Activated CD8-positive, alpha-beta memory T cell treated with anti-CD3 and anti-CD28 coated beads, Interleukin-2, amount 50 U/mL, for 24 hours (primary cell): ENCODE measurements around the gene FHL5.
"Not testable (repeated sequence)": the region's sequence is repeated elsewhere in the genome, so short reads cannot be mapped to it uniquely, and the experiment has no call there.

Experiments used
- DNase-seq: peaks from one replicate; pipeline ENCODE4 v3.0.0-alpha.2; 2020; ENCODE audit errors: extremely low read depth

Gene FHL5

DNA sequence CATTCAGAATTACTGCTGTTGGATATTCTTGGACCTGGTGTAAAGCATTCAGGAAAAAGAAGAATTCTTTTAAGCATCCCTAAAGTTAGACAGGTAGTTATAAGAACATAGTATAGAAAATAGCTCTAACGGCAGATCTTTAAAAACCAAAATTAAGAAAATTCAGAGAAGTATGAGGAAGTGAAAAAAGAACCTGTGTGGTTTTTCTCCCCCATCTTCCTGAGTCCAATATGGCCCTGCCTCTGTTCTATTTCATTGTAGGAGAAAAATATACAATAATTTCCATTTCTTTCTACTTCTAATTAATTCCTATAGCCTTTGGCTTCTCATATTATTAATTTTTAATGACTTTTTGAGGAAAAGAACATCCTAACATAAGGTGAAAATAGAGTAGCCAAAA, 47.1 kb downstream of the FHL5 start:
- DNase-seq: no peak

GRCh38 chr6:96611342-96611991, 48.5 kb downstream of the FHL5 start:
- no peak for DNase-seq

- no peak for DNase-seq
Measured at GRCh38 chr6:96613291-96613999, 50.5 kb downstream of the FHL5 start.

DNA sequence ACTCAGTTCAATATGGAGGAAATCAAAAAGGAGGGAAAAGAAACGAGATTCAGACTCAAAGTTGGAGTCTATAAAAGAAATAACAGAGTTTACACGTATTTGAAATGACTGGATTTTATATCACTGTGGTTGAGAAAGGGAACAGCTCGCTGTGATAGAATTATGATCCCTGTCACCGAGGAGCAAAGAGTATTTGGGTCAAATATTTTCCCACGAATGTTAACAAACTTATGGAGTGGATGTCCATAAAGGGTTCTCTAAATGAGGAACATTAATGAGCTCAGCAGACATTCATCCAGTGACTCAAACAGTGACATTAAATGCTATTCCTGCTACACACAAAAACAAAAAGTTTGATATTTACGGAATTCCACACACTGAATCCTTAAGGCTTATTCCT, 57.9 kb downstream of the FHL5 start:
- DNase-seq: no peak

- no peak for DNase-seq
Measured at GRCh38 chr6:96621983-96622382, 59.1 kb downstream of the FHL5 start.

- DNase-seq: no peak
Measured at GRCh38 chr6:96624957-96625356, 62.0 kb downstream of the FHL5 start.

GRCh38 chr6:96626759-96627364, 63.9 kb downstream of the FHL5 start:
- no peak for DNase-seq

- no peak for DNase-seq
Measured at GRCh38 chr6:96631248-96631647, 68.3 kb downstream of the FHL5 start.

- DNase-seq: not testable (repeated sequence)
Measured at GRCh38 chr6:96637979-96638378, 75.1 kb downstream of the FHL5 start.

GRCh38 chr6:96645106-96645505, 82.2 kb downstream of the FHL5 start:
- DNase-seq: no peak

DNA sequence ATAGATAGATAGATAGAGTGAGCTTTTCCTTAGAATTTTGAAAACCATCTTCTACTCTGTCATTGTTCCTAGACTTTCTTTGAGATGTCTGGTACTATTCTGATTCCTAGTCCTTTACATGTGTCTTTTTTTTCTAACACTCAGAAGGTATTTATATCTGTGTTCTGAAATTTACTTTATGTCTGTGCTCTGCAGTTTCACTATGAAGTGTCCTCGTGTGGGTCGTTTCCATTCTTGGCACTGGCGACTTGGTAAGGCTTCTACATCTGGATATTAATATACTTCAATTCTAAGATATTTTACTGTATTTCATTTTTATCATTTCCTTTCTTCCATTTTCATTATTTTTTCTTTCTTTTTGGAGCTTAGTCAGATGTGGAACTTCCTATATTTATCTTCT, 87.0 kb downstream of the FHL5 start:
- no peak for DNase-seq

DNA sequence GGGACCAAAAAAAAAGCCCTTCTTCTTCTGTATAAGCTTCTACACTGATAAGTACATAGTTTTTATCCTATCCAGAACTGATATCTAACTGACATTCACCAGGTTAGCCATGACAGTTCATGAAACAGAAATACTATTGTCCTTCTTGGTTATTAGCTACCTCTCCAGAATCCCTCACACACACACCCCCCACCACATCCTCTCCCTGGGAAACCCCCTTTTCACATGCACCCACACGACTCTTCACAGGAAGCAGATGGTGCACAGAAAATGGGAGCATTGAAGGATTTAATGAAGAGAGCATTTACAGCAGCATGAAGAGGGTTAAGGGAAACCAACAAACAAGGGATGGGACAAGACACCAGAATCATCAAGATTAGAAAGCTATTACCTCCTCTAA, 88.9 kb downstream of the FHL5 start:
- DNase-seq: no peak

- DNase-seq: no peak
Measured at GRCh38 chr6:96652552-96652951, 89.6 kb downstream of the FHL5 start.

DNA sequence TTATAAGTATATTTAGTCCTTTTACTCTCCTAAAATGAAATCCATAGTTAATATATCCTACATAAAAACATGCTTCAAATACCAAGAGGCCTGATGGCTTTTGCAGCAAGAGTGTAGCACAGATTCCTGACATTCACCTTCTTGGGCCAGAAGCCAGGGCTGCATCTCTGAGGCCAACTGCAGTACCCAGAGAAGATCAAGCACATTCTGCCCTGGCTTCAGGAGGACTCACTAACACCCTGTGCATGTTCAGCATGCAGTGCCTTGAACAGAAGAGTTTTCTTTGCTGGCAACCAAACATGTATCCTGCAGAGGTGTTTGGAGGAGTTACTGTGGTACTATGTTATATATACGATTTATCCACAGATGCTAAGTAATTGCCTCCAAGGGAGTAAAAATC, 90.3 kb downstream of the FHL5 start:
- no peak for DNase-seq

DNA sequence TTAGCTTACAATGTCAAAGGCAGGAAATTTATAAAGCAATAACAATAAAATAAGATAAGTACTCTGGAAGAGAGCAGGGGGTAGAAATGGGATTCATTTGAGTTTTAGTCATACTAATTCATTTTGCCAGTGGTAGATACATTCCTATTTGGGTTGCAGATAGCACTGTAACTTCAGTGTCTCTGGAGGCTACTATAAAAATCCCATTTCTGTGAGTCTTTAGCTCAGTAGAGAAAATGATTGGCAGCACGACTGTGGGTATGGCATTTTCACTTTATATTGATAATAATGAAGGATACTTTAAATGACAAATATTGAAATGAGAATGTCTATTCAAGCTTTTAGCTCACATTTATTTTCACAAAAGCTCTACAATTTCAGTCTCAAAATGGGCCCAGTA, 93.6 kb downstream of the FHL5 start:
- no peak for DNase-seq

DNA sequence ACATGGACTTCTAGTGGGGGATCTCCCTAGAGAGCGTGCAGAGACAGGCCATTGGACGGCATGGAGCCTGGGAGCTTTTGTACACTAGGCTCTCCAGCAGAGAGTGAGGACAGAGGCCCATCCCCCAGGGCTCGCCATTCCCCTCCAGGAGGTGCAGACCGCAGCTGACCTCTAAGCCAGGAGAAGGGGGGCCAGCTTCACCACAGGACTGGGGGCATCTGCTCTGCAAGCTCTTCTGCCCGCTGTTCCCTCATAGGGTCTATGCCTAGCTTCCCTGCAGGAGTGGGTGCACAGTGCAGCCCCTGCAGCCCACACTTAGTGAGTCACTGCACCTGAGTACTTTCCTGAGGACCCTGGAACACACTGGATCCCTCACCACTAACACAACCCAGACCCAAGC, 94.4 kb downstream of the FHL5 start:
- no peak for DNase-seq

DNA sequence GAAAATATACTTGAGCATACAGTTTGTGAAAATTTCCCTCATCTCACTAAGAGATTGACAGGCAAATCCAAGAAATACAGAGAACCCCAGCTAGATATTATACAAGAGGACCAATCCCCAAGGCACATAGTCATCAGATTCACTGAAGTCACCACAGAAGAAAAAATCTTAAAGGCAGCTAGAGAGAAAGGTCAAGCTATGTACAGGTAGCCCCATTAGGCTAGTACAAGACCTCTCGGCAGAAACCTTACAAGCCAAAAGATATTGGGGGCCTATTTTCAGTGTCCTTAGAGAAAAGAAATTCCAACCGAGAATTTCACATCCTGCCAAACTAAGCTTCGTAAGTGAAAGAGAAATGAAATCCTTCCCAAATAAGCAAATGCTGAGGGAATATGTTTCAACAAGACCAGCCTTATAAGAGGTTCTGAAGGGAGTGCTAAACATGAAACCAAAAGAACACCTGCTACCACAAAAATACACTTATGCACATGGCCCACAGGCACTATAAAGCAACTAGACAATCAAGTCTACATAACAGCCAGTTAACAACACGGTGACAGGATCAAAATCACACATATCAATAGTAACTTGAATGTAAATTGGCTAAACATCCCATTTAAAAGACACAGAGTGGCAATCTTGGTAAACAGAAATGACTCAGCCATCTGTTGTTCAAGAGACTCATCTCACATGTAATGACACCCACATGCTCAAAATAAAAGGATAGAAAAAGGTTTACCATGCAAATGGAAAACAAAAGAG, 96.3 kb downstream of the FHL5 start:
- no peak for DNase-seq
